Limb (tissue), 2 donors: ENCODE measurements around the gene ACOT13.
"Not testable (repeated sequence)": the region's sequence is repeated elsewhere in the genome, so short reads cannot be mapped to it uniquely, and the experiment has no call there.

Experiments
- DNase-seq, 2 donors: peaks; one replicate each; pipeline ENCODE4 v3.0.0-alpha.2; 2016; ENCODE audit errors: extremely low spot score in 2 of 2

ACOT13 gene

GRCh38 chr6:24661759-24662158, 5.1 kb upstream of the ACOT13 start:
- DNase-seq: not testable (repeated sequence)

- no peak for DNase-seq
These were observed 4.6 kb upstream of the ACOT13 start for GRCh38 chr6:24662236-24662635.

- no peak for DNase-seq
These were observed 3.7 kb upstream of the ACOT13 start for GRCh38 chr6:24663189-24663588.

GRCh38 chr6:24664046-24664987, 2.6 kb upstream of the ACOT13 start:
- no peak for DNase-seq

- peak in 1 of 2 donors; percentile 71 for DNase-seq
These were observed 708 bp upstream of the ACOT13 start for GRCh38 chr6:24666097-24666640.

DNA sequence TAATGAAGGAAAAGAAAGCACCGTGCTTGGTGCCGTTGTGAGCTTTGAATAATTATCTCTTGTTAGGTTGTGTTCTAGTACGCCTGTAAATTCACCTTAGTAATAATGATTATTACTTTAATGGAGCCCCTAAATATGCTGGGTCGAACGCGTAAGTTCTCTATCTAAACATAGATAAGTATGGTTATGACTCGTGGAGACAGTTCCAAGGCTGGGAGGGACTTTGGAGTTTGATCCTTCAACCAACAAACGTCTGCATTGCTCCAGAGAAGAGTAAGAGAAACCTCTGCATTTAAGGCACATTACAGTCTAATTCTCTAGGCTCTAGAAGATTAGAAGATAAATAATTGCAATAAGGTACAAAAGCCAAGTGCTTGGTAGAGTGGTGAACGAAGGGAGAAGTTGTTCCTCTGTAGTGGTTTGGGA, 514 bp downstream of the ACOT13 start:
- DNase-seq: no peak

- not testable (repeated sequence) for DNase-seq
These were observed 1.5 kb downstream of the ACOT13 start for GRCh38 chr6:24668066-24668996.

GRCh38 chr6:24668997-24669361, 2.1 kb downstream of the ACOT13 start:
- DNase-seq: no peak

- not testable (repeated sequence) for DNase-seq
These were observed 3.6 kb downstream of the ACOT13 start for GRCh38 chr6:24670492-24670891.

DNA sequence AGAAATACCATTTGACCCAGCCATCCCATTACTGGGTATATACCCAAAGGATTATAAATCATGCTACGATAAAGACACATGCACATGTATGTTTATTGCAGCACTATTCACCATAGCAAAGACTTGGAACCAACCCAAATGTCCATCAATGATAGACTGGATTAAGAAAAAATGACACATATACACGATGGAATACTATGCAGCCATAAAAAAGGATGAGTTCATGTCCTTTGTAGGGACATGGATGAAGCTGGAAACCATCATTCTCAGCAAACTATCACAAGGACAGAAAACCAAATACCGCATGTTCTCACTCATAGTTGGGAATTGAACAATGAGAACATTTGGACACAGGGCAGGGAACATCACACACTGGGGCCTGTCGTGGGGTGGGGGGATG, 4.2 kb downstream of the ACOT13 start:
- not testable (repeated sequence) for DNase-seq

GRCh38 chr6:24672620-24673182, 5.8 kb downstream of the ACOT13 start:
- DNase-seq: no peak

DNA sequence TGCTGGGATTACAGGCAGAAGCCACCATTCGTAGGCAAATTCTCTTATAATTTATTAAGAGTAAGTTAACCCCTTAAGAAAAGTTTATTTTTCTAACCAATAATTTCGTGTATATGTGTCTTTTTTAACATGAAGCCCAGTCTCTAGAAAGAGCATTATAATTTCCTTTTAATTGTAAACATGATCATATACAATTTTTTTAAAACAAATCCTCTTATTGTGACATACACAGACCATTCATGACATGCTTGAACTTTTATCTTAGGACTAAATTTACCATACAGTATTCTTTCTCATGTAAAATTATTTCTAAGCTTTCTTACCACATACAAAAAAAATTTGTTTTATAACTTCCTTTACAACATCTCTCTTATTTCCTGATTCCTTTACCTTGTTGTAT, 6.7 kb downstream of the ACOT13 start:
- DNase-seq: no peak

DNA sequence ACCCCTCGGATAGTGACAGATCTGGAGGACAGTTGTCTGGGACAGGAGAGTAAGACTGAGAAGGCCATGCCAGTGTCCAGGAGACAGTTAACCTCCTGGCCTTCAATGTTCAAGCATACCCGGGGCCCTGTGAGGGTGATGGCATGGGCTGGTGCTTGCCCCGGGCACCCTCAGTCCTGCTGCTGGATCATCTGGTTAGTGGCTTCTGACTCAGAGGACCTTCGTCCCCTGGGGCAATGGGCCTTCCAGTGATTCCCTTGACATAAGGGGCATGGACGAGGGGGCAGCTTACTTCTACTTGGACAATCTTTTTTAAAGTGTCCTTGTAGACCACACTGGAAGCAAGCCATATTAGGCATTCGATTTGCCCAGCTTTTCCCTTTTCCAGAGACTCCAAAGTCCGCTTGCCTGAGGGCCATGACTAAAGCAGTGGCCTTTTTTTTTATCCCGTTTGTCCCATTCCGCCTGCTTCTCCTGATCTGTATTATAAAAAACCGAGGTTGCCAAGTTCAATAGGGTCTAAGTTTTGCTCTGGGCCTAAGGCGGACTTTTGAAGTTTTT, 12.0 kb downstream of the ACOT13 start:
- DNase-seq: not testable (repeated sequence)

DNA sequence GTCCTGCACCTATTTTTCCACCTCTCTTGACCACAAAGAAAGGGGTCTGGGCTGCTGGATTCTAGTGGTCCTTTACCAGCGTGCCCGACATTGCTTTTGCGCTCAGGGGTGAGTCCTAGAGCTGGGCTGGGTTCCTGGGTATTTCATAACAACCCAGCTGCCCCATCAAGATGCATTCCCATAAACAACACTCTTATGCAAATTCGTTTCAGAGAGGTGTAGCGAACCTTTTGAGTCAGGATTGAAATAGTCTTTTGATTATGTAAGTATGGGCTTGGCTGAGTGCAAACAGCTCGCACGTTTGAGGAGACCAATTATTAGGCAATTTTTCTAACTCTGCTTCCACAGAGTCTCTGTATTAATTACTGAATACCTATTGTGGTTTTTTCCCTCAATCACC, 13.7 kb downstream of the ACOT13 start:
- no peak for DNase-seq

DNA sequence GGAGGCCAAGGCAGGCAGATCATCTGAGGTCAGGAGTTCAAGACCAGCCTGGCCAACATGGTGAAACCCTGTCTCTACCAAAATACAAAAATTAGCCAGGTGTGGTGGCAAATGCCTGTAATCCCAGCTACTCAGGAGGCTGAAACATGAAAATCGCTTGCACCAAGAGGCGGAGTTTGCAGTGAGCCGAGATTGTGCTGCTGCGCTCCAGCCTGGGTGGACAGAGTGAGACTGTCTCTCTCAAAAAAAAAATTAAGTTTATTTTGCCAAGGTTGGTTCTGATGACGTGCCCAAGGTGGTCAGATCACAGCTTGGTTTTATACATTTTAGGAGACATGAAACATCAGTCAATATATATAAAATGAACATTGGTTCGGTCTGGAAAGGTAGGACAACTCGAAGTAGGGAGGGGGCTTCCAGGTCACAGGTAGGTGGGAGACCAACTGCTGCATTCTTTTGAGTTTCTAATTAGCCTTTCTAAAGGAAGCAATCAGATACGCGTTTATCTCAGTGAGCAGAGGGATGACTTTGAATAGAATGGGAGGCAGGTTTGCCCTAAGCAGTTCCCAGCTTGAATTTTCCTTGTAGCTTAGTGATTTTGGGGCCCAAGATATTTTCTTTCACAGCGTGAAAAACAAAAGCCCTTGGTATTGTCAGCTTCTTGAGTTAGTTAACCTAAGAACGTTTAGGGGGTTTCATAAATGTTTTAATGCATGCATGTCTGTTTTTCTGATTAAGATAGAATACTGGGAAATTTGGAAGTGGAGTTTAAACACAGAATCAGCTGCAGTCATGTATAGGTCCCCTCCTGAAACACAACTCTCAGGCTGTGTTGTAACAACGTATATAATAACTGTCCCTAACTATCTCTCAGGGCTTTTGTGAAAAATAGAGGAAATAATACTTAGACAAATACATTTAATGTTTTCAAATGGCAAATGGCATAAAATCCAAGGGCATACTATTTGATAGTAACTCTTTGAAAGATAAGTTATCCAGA, 16.7 kb downstream of the ACOT13 start:
- no peak for DNase-seq

DNA sequence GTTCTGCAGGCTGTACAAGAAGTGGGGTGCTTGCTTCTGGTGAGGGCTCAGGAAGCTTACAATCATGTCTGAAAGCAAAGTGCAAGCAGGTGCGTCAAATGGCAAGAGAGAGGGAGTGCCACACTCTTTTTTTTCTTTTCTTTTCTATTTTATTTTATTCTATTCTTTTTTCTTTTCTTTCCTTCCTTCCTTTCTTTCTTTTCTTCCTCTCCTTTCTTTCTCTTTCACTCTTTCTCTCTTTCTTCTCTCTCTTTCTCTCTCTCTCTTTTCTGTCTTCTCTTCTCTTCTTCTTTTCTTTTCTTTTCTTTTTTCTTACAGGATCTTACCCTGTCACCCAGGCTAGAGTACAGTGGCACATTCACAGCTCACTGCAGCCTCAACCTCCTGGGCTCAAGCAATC, 19.5 kb downstream of the ACOT13 start:
- DNase-seq: no peak

- no peak for DNase-seq
These were observed 20.1 kb downstream of the ACOT13 start for GRCh38 chr6:24686946-24687345.

- DNase-seq: no peak
These were observed 23.1 kb downstream of the ACOT13 start for GRCh38 chr6:24689964-24690363.

DNA sequence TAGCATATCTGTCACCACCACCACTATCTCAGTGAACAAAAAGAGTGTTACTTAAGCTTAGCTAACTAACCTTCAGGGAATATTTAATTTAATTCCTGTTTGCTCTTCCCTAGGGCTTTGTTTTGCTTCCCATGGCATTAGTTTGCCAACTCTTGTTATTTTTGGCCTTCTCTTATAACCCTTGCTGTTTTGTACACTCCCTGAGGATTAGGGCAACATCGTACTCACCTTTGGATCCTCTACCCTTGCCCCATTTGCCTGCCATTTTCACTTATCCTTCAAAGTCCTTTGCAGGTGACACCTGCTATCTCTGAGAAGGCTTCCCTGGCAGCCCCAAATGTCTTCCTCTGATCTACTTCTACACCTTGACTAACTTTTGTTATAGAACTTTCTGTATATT, 23.7 kb downstream of the ACOT13 start:
- DNase-seq: no peak

DNA sequence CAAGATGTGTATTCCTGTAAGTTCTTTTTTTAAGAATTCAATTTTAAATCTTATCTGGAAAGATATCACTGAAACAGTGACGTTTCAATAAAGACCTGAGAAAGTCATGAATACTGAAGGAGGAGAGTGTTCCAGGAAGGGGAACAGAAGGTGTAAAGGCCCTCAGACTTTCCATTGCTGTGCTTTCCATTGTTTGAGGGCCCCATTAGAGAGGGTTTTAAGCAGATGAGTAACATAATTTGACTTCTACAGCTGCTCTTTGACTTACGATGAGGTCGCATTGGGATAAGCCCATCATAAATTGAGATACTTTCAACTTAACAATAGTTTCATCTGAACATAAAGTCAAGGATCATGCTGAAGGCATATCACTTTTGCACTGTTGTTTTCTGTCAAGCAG, 24.7 kb downstream of the ACOT13 start:
- DNase-seq: no peak
